DND-41 (cell line): Measurements from ENCODE around the gene MTCP1.
A peak's percentile ranks its signal among the peaks of the same experiment; 100 is the strongest.

Experiments used
- ATAC-seq: fragments of 200-7000 bp; cut with Tn5 transposase; 3 replicates; pipeline ENCODE4 v1.9.1; 2021; ENCODE audit warnings: low read depth; ENCODE audit not compliant: insufficient read depth
- DNase-seq: peaks from one replicate; pipeline ENCODE4 v3.0.0-alpha.2; 2020
- H2AFZ ChIP-seq: 2 replicates; pipeline ENCODE4 v1.6.0; 2012; ENCODE audit warnings: low read depth, low read length
- H3K27ac ChIP-seq: 2 replicates; pipeline ENCODE4 v1.5.1; 2012; ENCODE audit warnings: low read length, inconsistent platforms
- H3K27me3 ChIP-seq: fragments of 200-600 bp; sonication (generic); 2 replicates; pipeline ENCODE4 v1.6.0; 2012; ENCODE audit warnings: low read length, mild to moderate bottlenecking, inconsistent platforms; ENCODE audit not compliant: insufficient read depth, poor library complexity
- H3K36me3 ChIP-seq: 2 replicates; pipeline ENCODE4 v1.5.1; 2012; ENCODE audit warnings: low read length, inconsistent platforms; ENCODE audit not compliant: insufficient read depth
- H3K4me1 ChIP-seq: 2 replicates; pipeline ENCODE4 v1.5.1; 2012; ENCODE audit warnings: mild to moderate bottlenecking, low read length; ENCODE audit not compliant: insufficient read depth
- H3K4me2 ChIP-seq: 2 replicates; pipeline ENCODE4 v1.6.0; 2012; ENCODE audit warnings: mild to moderate bottlenecking, moderate library complexity, low read length, inconsistent platforms; ENCODE audit not compliant: insufficient read depth
- H3K4me3 ChIP-seq, 2 experiments: fragments of 200-600 bp in 1 of 2; shearing (Covaris generic) in 1 of 2; 2 replicates each; pipeline ENCODE4 v1.5.1; 2012 to 2016; ENCODE audit warnings: inconsistent platforms in 2 of 2, low read length in 2 of 2, mild to moderate bottlenecking in 2 of 2, low read depth in 1 of 2, moderate library complexity in 1 of 2
- H3K79me2 ChIP-seq: 2 replicates; pipeline ENCODE4 v1.6.0; 2012; ENCODE audit warnings: low read length, inconsistent platforms; ENCODE audit not compliant: insufficient read depth
- H3K9ac ChIP-seq: 2 replicates; pipeline ENCODE4 v1.6.0; 2012; ENCODE audit warnings: low read depth, mild to moderate bottlenecking, inconsistent platforms, low read length, moderate library complexity
- H3K9me3 ChIP-seq: 2 replicates; pipeline ENCODE4 v1.5.1; 2012; ENCODE audit warnings: low read length, moderate library complexity, mild to moderate bottlenecking, inconsistent platforms; ENCODE audit not compliant: insufficient read depth, severe bottlenecking
- H4K20me1 ChIP-seq: 2 replicates; pipeline ENCODE4 v1.6.0; 2012; ENCODE audit warnings: low read length; ENCODE audit not compliant: insufficient read depth
- CTCF ChIP-seq: IDR thresholded peaks from 2 replicates; pipeline ENCODE4 v1.5.1; 2012; ENCODE audit warnings: borderline replicate concordance, low read length, moderate library complexity, mild to moderate bottlenecking; ENCODE audit not compliant: poor library complexity, severe bottlenecking; ENCODE audit errors: extremely low read depth
- EZH2 ChIP-seq: IDR thresholded peaks from 3 replicates; pipeline ENCODE4 v1.6.1; 2012; ENCODE audit warnings: borderline replicate concordance, low read depth, mild to moderate bottlenecking, moderate library complexity, low read length, inconsistent platforms; ENCODE audit not compliant: severe bottlenecking

MTCP1 gene

GRCh38 chrX:155070663-155070974 lies 317 bp downstream of the MTCP1 start:
- Histone ChIP-seq H3K27me3 (no peaks in the 10 kb centered on the region), H3K4me3 (peak overlapping the region; percentile 78 to 81; a peak in 3 of 4 replicates), H3K4me1 (peaks cover 54% of the 10 kb centered on the region), H3K9me3 (no peaks in the 10 kb centered on the region), H2AFZ (peak overlapping the region; percentile 78), H4K20me1 (no peaks in the 10 kb centered on the region), H3K27ac (peak overlapping the region; percentile 74), H3K79me2 (peaks cover 55% of the 10 kb centered on the region), H3K9ac (peak overlapping the region; percentile 69), H3K36me3 (peaks cover 25% of the 10 kb centered on the region), H3K4me2 (peak overlapping the region; percentile 94)
- no peak for TF ChIP-seq CTCF
- no peak for TF ChIP-seq EZH2
- DNase-seq (no peak), ATAC-seq (0 out of 3 replicates have a peak, but pooled peaks have one; percentile 6)

GRCh38 chrX:155070038-155070437 lies 898 bp downstream of the MTCP1 start:
- Histone ChIP-seq H3K79me2 (peaks cover 53% of the 10 kb centered on the region), H2AFZ (peak overlapping the region; percentile 78), H3K4me2 (peak overlapping the region; percentile 94), H3K9ac (peak overlapping the region; percentile 69), H3K27ac (no peak overlapping the region; the same call in 1 of the 2 replicates), H3K4me1 (peaks cover 54% of the 10 kb centered on the region), H3K4me3 (peak overlapping the region; percentile 78 to 81; a peak in 3 of 4 replicates), H3K9me3 (no peaks in the 10 kb centered on the region), H3K36me3 (peaks cover 19% of the 10 kb centered on the region), H3K27me3 (no peaks in the 10 kb centered on the region), H4K20me1 (no peaks in the 10 kb centered on the region)
- DNase-seq = peak; percentile 6
- TF ChIP-seq EZH2 = no peak
- no peak for TF ChIP-seq CTCF
- ATAC-seq = no peak

DNA sequence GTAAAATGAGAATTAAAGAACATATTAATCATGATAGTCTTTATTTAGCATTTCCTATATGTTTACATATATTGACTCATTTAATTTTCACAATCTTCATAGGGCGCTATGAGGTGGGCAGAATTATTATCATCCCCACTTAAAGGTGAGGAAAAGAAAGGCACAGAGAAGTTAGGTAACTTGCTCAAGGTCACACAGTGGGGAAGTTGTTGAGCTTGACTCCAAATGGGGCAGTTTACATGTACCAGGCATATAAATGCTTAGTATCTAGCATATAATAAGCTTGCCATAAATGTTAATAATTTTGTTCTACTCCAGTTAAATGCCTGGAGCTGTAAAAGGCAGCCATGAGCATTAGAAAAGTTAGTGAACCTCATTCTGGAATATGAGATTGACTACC lies 1.5 kb downstream of the MTCP1 start:
- Histone ChIP-seq H3K36me3 (peaks cover 16% of the 10 kb centered on the region), H4K20me1 (no peaks in the 10 kb centered on the region), H3K4me3 (peak overlapping the region in 1 of 2 experiments; percentile 81; a peak in 1 of 4 replicates), H3K4me2 (peak overlapping the region; percentile 94), H3K4me1 (peaks cover 52% of the 10 kb centered on the region), H3K79me2 (peaks cover 51% of the 10 kb centered on the region), H3K9me3 (no peaks in the 10 kb centered on the region), H2AFZ (no peak overlapping the region), H3K9ac (peak overlapping the region; percentile 69), H3K27ac (no peak overlapping the region), H3K27me3 (no peaks in the 10 kb centered on the region)
- DNase-seq (no peak), ATAC-seq (no peak)
- TF ChIP-seq CTCF (no peak), EZH2 (no peak)

DNA sequence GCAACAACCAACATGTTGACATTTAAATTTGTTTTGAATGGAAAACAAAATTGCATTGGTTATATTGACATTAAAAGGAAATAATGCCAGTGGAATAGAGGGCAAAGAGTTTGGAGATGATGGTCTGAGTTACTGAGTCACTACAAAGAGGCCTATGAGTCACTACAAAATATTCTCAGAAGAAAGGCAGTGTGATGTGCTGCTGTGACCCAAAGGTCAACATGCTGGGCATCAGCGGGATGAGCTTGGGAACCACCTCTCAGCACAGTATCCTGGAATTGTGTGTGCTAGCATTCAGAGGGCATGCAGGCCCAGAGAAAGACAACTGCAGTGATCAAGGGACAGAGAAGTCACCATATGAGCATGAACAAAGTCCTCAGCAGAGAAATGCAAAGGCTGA lies 2.8 kb downstream of the MTCP1 start:
- DNase-seq = no peak
- H3K27ac ChIP-seq = no peak overlapping the region

More for the DNA sequence above, 2.8 kb downstream of the MTCP1 start:
- Histone ChIP-seq H4K20me1 (no peaks in the 10 kb centered on the region), H3K36me3 (peaks cover 6% of the 10 kb centered on the region), H3K4me1 (peaks cover 40% of the 10 kb centered on the region), H3K9me3 (no peaks in the 10 kb centered on the region), H3K4me3 (no peak overlapping the region), H3K9ac (no peak overlapping the region), H3K79me2 (peaks cover 41% of the 10 kb centered on the region), H2AFZ (no peak overlapping the region), H3K4me2 (peak overlapping the region; percentile 94; the same call in 1 of the 2 replicates), H3K27me3 (no peaks in the 10 kb centered on the region)
- TF ChIP-seq EZH2 (no peak), CTCF (no peak)
- no peak for ATAC-seq
